Measurements from ENCODE around the gene HOXC12. TPM values are rescaled to one million over a fixed set of nuclear protein-coding genes. Genes with fewer than 3 reads are reported as not detected.

HOXC12 gene
- total and polyA plus RNA-seq, 2 of the 8 experiments (the other 6 are each of a cell fraction or from before 2014, with no cell fraction given) = not detected

DNA sequence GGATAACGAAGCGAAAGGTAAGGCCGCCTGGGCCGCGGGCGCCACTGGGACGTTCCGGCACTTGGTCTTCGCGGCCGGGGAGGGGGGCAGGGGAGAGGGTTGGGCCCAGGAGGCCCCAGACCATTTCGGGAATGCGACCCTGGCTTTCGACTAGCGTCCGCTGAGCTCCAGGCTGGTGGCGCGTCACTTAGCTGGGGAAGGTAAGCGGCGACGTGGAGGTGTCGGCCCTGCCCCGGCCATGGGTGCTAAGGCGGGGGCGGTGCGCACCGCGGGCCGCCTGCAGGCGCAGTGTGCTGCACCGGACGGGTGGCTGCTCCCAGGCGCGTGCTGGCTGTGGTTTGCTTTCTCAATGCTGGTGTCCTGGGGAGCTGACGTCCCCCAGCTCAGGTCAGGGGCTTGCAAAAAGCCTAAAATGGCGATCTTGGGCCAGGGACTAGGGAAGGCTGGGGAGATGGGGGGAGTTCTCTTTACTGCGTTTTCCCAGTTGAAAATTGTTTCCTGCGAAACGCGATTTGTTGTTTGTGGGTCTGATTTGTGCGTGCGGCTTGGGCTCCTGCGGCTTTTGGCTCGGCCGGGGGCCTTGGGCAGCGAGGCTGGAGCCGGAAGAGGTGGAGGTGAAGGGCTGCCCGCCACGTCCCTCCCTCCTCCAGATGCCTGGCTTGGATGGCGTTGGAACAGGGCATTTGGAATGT, 31.4 kb downstream of the HOXC12 start (continued):
- TF ChIP-seq SAP30 (IDR thresholded peaks at IDR 0.05; ENCODE audit: insufficient read depth, insufficient replicate concordance, low read length) = no peak
- no peak for TF ChIP-seq BCL11A (IDR thresholded peaks at IDR 0.05; ENCODE audit: low read depth in 2 of 2, low read length in 2 of 2)
- TF ChIP-seq JUN (IDR thresholded peaks at IDR 0.05; ENCODE audit: low read depth, low read length) = no peak
- TF ChIP-seq EZH2 (IDR thresholded peaks at IDR 0.05; ENCODE audit: low read depth, low read length, severe bottlenecking) = peak; percentile 99
- peak; percentile 59 for TF ChIP-seq RNF2 (IDR thresholded peaks at IDR 0.05; ENCODE audit: borderline replicate concordance, low read depth, low read length, missing control alignments, poor library complexity, severe bottlenecking)

Measured in H1 (cell line).